GM23338 (cell line): ENCODE data around the gene SIX5. TPM values are rescaled to one million over a fixed set of nuclear protein-coding genes. Genes with fewer than 3 reads are reported as not detected.

Experiments used
- ATAC-seq: fragments of 200-7000 bp; cut with Tn5 transposase; 3 replicates; pipeline ENCODE4 v1.9.1; 2020
- DNase-seq: peaks from one replicate; pipeline ENCODE4 v3.0.0-alpha.2; 2015; ENCODE audit warnings: low spot score
- H2AFZ ChIP-seq: fragments of 200-600 bp; sonication (generic); 2 replicates; pipeline ENCODE4 v1.8.0; 2016; ENCODE audit warnings: antibody characterized with exemption, mild to moderate bottlenecking, moderate library complexity
- H3F3A ChIP-seq: fragments of 200-600 bp; sonication (generic); replicated peaks from 2 replicates; pipeline ENCODE4 v1.8.0; 2017; ENCODE audit warnings: antibody characterized with exemption, mixed run types, low read depth
- H3K27ac ChIP-seq: fragments of 200-600 bp; sonication (generic); 2 replicates; pipeline ENCODE4 v1.6.1; 2016; ENCODE audit warnings: low read depth
- H3K27me3 ChIP-seq: fragments of 200-600 bp; sonication (generic); 2 replicates; pipeline ENCODE4 v1.8.0; 2016; ENCODE audit warnings: mild to moderate bottlenecking, mixed run types, moderate library complexity; ENCODE audit not compliant: insufficient read depth
- H3K36me3 ChIP-seq: fragments of 200-600 bp; sonication (generic); 2 replicates; pipeline ENCODE4 v1.8.0; 2016; ENCODE audit warnings: mild to moderate bottlenecking; ENCODE audit not compliant: insufficient read depth
- H3K4me1 ChIP-seq: fragments of 200-600 bp; sonication (generic); 2 replicates; pipeline ENCODE4 v1.8.0; 2016; ENCODE audit warnings: mild to moderate bottlenecking, moderate library complexity; ENCODE audit not compliant: insufficient read depth
- H3K4me2 ChIP-seq: fragments of 200-600 bp; sonication (generic); 2 replicates; pipeline ENCODE4 v1.7.1; 2017; ENCODE audit warnings: mixed run types
- H3K4me3 ChIP-seq: fragments of 200-600 bp; sonication (generic); 2 replicates; pipeline ENCODE4 v1.6.1; 2016; ENCODE audit warnings: mixed run types
- H3K79me2 ChIP-seq: fragments of 200-600 bp; sonication (generic); replicated peaks from 2 replicates; pipeline ENCODE4 v1.8.0; 2017; ENCODE audit warnings: mild to moderate bottlenecking; ENCODE audit not compliant: insufficient read depth
- H3K9me2 ChIP-seq: fragments of 200-600 bp; sonication (generic); 2 replicates; pipeline ENCODE4 v1.8.0; 2017; ENCODE audit not compliant: insufficient read depth
- H4K20me1 ChIP-seq: fragments of 200-600 bp; sonication (generic); replicated peaks from 2 replicates; pipeline ENCODE4 v1.8.0; 2017; ENCODE audit warnings: mild to moderate bottlenecking; ENCODE audit not compliant: insufficient read depth
- H3K27ac Mint-ChIP-seq: 2 replicates; pipeline ENCODE4 v1.8.0; 2020; ENCODE audit warnings: inconsistent platforms, mild to moderate bottlenecking, moderate library complexity, mixed read lengths
- H3K27me3 Mint-ChIP-seq: 3 replicates; pipeline ENCODE4 v1.8.0; 2022; ENCODE audit warnings: low read depth, mild to moderate bottlenecking, moderate library complexity, mixed read lengths, inconsistent platforms; ENCODE audit not compliant: insufficient read depth, poor library complexity
- H3K36me3 Mint-ChIP-seq: 3 replicates; pipeline ENCODE4 v1.8.0; 2021; ENCODE audit warnings: low read depth, mild to moderate bottlenecking, inconsistent platforms, moderate library complexity, mixed read lengths
- H3K4me1 Mint-ChIP-seq: 3 replicates; pipeline ENCODE4 v1.8.0; 2020; ENCODE audit warnings: mild to moderate bottlenecking, inconsistent platforms, mixed read lengths
- H3K4me3 Mint-ChIP-seq: 3 replicates; pipeline ENCODE4 v1.8.0; 2021; ENCODE audit warnings: moderate library complexity, mild to moderate bottlenecking, inconsistent platforms, mixed read lengths
- H3K9me3 Mint-ChIP-seq: 3 replicates; pipeline ENCODE4 v1.8.0; 2020; ENCODE audit warnings: moderate library complexity, mild to moderate bottlenecking, inconsistent platforms, mixed read lengths
- CREB1 ChIP-seq: fragments of 250-450 bp; sonication (Bioruptor Pico); IDR thresholded peaks from 2 replicates; pipeline ENCODE4 v1.5.0; 2020; ENCODE audit warnings: low read depth, mild to moderate bottlenecking, moderate library complexity
- CTCF ChIP-seq, 2 experiments: fragments of 200-600 bp in 1 of 2; sonication (generic) in 1 of 2; conservative IDR thresholded peaks; 2 replicates each; pipeline versions ENCODE4 v1.5.1 to v1.6.1; 2016 to 2017; ENCODE audit warnings: antibody characterized with exemption in 2 of 2, low read depth in 2 of 2, mild to moderate bottlenecking in 2 of 2, moderate library complexity in 1 of 2
- EZH2 ChIP-seq: fragments of 200-600 bp; sonication (generic); IDR thresholded peaks from one replicate; pipeline ENCODE4 v1.8.0; 2017; ENCODE audit warnings: antibody characterized with exemption, mild to moderate bottlenecking, low read depth; ENCODE audit not compliant: unreplicated experiment
- EZH2phosphoT487 ChIP-seq: fragments of 200-600 bp; sonication (generic); IDR thresholded peaks from one replicate; pipeline ENCODE4 v1.8.1; 2018; ENCODE audit warnings: antibody characterized with exemption; ENCODE audit not compliant: unreplicated experiment
- JUNB ChIP-seq: IDR thresholded peaks from one replicate; pipeline ENCODE4 v1.6.1; 2016; ENCODE audit warnings: antibody characterized with exemption; ENCODE audit not compliant: unreplicated experiment
- NANOG ChIP-seq: IDR thresholded peaks from 2 replicates; pipeline ENCODE4 v1.6.1; 2016; ENCODE audit warnings: antibody characterized with exemption, borderline replicate concordance
- POLR2AphosphoS5 ChIP-seq: IDR thresholded peaks from 2 replicates; pipeline ENCODE4 v1.6.1; 2016; ENCODE audit warnings: antibody characterized with exemption, low read depth
- STAT1 ChIP-seq: IDR thresholded peaks from one replicate; pipeline ENCODE4 v1.6.1; 2016; ENCODE audit warnings: antibody characterized with exemption; ENCODE audit not compliant: unreplicated experiment
- ZNF114 ChIP-seq: fragments of 250-450 bp; sonication (Bioruptor Pico); IDR thresholded peaks from 2 replicates; pipeline ENCODE4 v1.5.0; 2020; ENCODE audit warnings: mild to moderate bottlenecking, moderate library complexity
- ZNF331 ChIP-seq: fragments of 250-450 bp; sonication (Bioruptor Pico); IDR thresholded peaks from 2 replicates; pipeline ENCODE4 v1.5.0; 2020; ENCODE audit warnings: low read depth, mild to moderate bottlenecking, moderate library complexity
- ZNF462 ChIP-seq: fragments of 250-450 bp; sonication (Bioruptor Pico); IDR thresholded peaks from 2 replicates; pipeline ENCODE4 v1.5.0; 2020; ENCODE audit warnings: mild to moderate bottlenecking, moderate library complexity
- polyA plus RNA-seq: library from polyadenylated mRNA; unstranded; fragments of >200 nt; fragmentation: Nextera tagmentation; extraction: Ambion mirVana; gene quantifications from 2 replicates; pipeline ENCODE4 v1.2.1, GENCODE V29; 2016
- total RNA-seq: library from RNA; depleted of rRNA; stranded (reverse); fragments of >200 nt; shearing (Covaris generic); gene quantifications from 2 replicates; pipeline ENCODE4 v1.2.3, GENCODE V29; 2014
- TF ChIP-seq, protein P1 (sequence below): IDR thresholded peaks from 2 replicates; pipeline ENCODE4 v1.6.1; 2016; ENCODE audit warnings: antibody characterized with exemption
- TF ChIP-seq, protein P2 (sequence below): IDR thresholded peaks from one replicate; pipeline ENCODE4 v1.6.1; 2018; ENCODE audit warnings: antibody characterized with exemption; ENCODE audit not compliant: unreplicated experiment

SIX5 gene
- total and polyA plus RNA-seq, 2 experiments from 2014 or later: 10.1 to 22.6 TPM

GRCh38 chr19:45745606-45746005 lies 23.4 kb downstream of the SIX5 start:
- Histone ChIP-seq H2AFZ (peak overlapping the region; percentile 90), H3F3A (0 out of 2 replicates have a peak, but pooled peaks cover 7% of the 10 kb centered on the region), H3K79me2 (no peaks in the 10 kb centered on the region), H3K4me3 (no peak overlapping the region), H3K27ac (no peak overlapping the region), H3K4me2 (0 out of 2 replicates have a peak overlapping the region, but pooled peaks have one; percentile 14), H3K36me3 (no peaks in the 10 kb centered on the region), H3K9me2 (no peaks in the 10 kb centered on the region), H3K27me3 (no peaks in the 10 kb centered on the region), H4K20me1 (no peaks in the 10 kb centered on the region), H3K4me1 (no peaks in the 10 kb centered on the region; the same call in 1 of the 2 replicates)
- DNase-seq: no peak
- no peaks in the 10 kb centered on the region for H3K9me3 Mint-ChIP-seq
- no peaks in the 10 kb centered on the region; the same call in 2 of the 3 replicates for H3K4me1 Mint-ChIP-seq
- ATAC-seq: no peak
- TF ChIP-seq STAT1 (no peak), EZH2 (no peak), EZH2phosphoT487 (no peak), ZNF462 (CRISPR knock-in tag) (no peak), CREB1 (no peak), NANOG (no peak), ZNF114 (CRISPR knock-in tag) (no peak), CTCF (conservative IDR thresholded peaks at IDR 0.05; ENCODE audit: low read depth in 2 of 2) (no peak), POLR2AphosphoS5 (no peak), ZNF331 (CRISPR knock-in tag) (no peak), JUNB (no peak)
- TF ChIP-seq, protein P1, sequence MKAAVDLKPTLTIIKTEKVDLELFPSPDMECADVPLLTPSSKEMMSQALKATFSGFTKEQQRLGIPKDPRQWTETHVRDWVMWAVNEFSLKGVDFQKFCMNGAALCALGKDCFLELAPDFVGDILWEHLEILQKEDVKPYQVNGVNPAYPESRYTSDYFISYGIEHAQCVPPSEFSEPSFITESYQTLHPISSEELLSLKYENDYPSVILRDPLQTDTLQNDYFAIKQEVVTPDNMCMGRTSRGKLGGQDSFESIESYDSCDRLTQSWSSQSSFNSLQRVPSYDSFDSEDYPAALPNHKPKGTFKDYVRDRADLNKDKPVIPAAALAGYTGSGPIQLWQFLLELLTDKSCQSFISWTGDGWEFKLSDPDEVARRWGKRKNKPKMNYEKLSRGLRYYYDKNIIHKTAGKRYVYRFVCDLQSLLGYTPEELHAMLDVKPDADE: no peak
- TF ChIP-seq, protein P2, sequence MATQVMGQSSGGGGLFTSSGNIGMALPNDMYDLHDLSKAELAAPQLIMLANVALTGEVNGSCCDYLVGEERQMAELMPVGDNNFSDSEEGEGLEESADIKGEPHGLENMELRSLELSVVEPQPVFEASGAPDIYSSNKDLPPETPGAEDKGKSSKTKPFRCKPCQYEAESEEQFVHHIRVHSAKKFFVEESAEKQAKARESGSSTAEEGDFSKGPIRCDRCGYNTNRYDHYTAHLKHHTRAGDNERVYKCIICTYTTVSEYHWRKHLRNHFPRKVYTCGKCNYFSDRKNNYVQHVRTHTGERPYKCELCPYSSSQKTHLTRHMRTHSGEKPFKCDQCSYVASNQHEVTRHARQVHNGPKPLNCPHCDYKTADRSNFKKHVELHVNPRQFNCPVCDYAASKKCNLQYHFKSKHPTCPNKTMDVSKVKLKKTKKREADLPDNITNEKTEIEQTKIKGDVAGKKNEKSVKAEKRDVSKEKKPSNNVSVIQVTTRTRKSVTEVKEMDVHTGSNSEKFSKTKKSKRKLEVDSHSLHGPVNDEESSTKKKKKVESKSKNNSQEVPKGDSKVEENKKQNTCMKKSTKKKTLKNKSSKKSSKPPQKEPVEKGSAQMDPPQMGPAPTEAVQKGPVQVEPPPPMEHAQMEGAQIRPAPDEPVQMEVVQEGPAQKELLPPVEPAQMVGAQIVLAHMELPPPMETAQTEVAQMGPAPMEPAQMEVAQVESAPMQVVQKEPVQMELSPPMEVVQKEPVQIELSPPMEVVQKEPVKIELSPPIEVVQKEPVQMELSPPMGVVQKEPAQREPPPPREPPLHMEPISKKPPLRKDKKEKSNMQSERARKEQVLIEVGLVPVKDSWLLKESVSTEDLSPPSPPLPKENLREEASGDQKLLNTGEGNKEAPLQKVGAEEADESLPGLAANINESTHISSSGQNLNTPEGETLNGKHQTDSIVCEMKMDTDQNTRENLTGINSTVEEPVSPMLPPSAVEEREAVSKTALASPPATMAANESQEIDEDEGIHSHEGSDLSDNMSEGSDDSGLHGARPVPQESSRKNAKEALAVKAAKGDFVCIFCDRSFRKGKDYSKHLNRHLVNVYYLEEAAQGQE: no peak
- no peaks in the 10 kb centered on the region for H3K36me3 Mint-ChIP-seq
- no peak overlapping the region for H3K4me3 Mint-ChIP-seq
- H3K27me3 Mint-ChIP-seq: peaks cover 8% of the 10 kb centered on the region
- no peak overlapping the region for H3K27ac Mint-ChIP-seq
